Amygdala (tissue), 56 donors: ENCODE data around the gene PCYT1A.
"Not testable (repeated sequence)": the region's sequence is repeated elsewhere in the genome, so short reads cannot be mapped to it uniquely, and the experiment has no call there.

Experiments
- DNase-seq, 56 donors: peaks; one replicate each; lab custom pipeline; 2025; lab: John Stamatoyannopoulos, UW

Gene PCYT1A

DNA sequence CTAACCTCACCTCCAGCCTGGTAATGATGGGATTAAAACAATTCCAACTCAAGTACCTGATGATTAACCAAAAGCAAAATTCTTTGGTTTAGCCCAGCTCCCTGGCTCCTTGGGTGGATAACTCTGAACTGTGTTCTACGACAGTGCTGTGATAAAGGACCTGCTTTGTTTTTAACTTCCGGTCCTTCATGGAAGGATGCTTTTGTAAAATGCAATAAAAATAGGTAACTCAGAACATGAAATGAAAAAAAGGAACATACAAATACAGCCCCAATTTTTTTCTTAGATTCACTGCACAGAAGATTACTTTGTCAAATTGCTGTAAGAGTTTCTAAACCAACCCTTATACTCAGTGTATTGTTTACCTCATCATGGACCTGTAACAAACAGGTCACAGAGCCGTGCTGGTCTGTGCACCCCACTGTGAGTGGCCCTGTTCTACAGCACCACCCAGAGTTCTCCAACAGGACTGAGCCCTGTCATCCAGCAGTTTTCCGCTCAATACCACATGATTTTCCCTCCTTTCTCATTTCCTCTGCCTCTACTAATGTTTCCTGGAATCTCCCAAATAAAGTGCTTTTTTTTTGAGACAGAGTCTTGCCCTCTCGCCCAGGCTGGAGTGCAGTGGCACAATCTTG lies 4.9 kb upstream of the PCYT1A start:
- DNase-seq, result no peak

- DNase-seq, result no peak
Observed at GRCh38 chr3:196288141-196288460, 575 bp upstream of the PCYT1A start.

GRCh38 chr3:196287090-196287439 lies 461 bp downstream of the PCYT1A start:
- DNase-seq, result peak in 18 of 56 donors; percentile 9 to 68 (median 42)

DNA sequence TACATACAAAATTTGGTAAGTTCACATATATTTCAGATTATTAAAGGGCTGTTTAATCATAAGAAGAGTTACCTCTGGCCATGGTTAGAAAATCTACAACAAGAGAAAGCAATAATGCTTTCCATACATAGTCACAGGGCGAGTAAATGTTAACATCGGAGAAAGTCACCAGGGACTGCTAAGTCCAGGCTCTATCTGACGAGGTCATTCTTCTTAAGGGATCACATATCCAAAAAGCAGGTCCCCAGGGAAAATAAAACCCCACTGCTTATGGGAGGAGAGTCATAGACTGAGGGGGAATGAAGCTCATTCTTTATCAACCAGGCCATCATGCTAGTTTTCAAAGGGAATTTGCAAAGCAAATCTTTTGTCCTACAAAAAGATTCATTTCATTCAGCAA lies 3.1 kb downstream of the PCYT1A start:
- DNase-seq, result no peak

GRCh38 chr3:196281962-196282361 lies 5.6 kb downstream of the PCYT1A start:
- DNase-seq, result peak in 1 of 56 donors; percentile 2

DNA sequence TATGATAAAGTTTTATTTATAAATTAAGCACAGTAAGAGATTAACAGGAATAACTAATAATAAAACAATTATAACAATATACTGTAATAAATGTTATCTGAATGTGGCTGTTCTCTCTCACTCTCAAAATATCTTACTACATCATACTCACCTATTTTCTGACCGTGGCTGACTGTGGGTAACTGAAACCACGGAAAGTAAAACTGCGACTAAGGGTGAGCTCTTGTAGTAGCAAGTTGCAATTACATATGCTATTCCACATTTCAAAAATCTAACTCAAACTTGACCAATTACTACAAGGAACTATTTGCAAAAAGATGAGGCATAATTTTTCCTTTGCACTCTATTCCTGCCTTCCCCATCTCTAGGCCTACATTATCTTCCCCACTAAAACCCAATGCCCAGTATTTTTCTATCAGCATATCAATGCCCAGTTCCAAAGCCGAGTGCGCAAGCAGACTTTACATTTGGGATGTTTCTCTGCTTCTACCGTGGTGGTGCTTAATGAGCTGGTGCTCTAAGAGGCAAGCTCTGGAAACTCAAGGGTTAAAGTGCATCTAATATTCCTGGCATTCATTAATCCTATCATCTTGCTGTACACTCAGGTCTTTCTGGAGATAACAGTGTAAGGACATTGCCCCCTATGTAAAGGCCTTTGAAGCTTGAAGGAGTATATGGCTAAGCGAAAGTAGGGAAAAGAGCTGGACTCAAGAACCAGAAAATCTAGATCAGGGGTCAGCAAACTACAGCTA lies 6.7 kb downstream of the PCYT1A start:
- no peak for DNase-seq

GRCh38 chr3:196275126-196275525 lies 12.4 kb downstream of the PCYT1A start:
- DNase-seq, result no peak

GRCh38 chr3:196274585-196274984 lies 12.9 kb downstream of the PCYT1A start:
- DNase-seq, result no peak

DNA sequence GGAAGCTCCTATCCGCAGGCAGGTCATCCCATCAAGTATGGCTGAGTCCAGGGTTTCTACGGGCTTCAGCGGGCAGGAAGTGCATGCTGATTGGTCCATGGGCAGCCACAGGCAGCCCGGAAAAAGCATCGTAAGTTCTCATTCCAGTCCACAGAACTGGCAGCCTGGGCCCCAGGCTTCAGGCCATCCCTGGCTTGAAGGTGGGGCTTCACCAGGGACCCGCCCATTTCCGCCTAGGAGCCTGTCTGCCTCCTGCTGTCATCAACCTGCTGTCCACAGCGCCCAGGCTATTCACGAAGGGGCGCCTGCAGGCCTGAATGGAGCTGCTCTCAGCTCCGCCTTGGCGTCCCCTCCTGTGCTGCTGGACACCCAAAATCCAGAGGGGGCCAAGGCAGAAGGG lies 13.9 kb downstream of the PCYT1A start:
- DNase-seq, result no peak

GRCh38 chr3:196272826-196273225 lies 14.7 kb downstream of the PCYT1A start:
- DNase-seq, result no peak

GRCh38 chr3:196270499-196270898 lies 17.0 kb downstream of the PCYT1A start:
- peak in 3 of 56 donors; percentile 2 to 11 (median 7) for DNase-seq

GRCh38 chr3:196268284-196269163 lies 19.0 kb downstream of the PCYT1A start:
- DNase-seq, result no peak

DNA sequence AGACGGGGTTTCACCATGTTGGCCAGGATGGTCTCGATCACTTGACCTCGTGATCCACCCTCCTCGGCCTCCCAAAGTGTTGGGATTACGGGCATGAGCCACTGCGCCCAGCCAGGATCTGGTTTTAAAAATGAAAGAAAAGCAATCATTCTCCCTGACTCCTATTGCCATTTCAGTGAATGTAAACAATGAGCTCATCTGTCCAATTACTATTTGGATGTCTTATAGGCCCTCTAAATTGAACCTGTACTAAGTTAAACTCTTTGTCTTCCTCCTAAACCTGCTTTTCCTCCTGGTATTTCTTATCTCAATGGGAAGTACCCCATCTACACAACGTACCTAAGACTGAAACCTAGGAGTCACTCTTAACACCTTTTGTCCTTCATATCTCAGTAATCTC lies 23.7 kb downstream of the PCYT1A start:
- DNase-seq, result no peak

DNA sequence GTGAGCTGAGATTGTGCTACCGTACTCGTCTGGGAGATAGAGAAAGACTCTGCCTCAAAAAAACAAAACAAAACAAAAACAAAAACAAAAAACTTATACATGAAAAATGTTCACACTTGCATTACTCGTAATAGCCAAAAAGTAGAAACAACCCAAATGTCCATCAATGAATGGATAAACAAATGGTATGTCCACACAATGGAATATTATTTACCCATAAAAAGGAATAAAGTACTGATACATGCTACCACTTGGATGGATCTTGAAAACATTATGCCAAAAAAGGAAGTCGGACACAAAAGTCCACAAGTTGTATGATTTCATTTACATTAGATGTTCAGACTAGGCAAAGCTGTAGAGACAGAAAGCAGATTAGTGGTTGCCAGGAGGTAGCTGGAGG lies 26.7 kb downstream of the PCYT1A start:
- DNase-seq, result no peak

DNA sequence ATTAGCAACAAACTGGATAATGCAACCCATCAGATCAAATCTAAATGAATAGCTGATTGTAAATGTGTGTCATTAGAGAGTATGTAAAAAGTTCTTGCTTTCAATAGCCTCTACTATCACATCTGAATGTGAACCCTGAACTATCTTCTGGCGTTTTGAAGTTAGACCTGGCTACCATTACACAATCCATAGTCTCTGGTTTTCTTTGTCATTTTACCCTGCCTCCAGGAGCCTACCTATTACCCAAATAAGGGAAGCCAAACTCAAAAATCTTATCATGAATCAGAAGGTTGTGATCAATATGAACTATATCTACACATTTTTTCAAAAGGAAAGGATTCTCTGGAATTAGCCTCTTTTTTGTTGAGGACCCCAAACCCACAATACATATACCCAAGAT lies 31.8 kb downstream of the PCYT1A start:
- no peak for DNase-seq

- no peak for DNase-seq
Observed at GRCh38 chr3:196254376-196255283, 32.9 kb downstream of the PCYT1A start.

DNA sequence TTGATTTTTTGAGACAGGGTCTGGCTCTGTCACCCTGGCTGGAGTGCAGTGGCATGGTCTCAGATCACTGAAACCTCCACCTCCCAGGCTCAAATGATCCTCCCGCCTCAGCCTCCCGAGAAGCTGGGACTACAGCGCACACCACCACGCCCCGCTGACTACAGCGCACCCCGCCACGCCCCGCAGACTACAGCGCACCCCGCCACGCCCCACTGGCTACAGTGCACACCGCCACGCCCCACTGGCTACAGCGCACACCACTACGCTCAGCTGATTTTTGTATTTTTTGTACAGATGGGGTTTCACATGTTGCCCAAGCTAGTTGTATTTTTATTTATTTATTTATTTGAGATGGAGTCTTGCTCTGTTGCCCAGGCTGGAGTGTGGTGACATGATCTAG lies 35.6 kb downstream of the PCYT1A start:
- DNase-seq, result no peak

GRCh38 chr3:196246612-196247308 lies 40.8 kb downstream of the PCYT1A start:
- DNase-seq, result no peak

DNA sequence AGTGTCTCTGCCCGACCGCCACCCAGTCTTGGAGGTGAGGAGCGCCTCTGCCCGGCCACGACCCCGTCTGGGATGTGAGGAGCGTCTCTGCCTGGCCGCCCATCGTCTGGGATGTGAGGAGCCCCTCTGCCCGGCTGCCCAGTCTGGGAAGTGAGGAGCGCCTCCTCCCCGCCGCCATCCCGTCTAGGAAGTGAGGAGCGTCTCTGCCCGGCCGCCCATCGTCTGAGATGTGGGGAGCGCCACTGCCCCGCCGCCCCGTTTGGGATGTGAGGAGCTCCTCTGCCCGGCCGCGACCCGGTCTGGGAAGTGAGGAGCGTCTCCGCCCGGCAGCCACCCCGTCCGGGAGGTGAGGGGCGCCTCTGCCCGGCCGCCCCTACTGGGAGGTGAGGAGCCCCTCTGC lies 43.4 kb downstream of the PCYT1A start:
- not testable (repeated sequence) for DNase-seq

DNA sequence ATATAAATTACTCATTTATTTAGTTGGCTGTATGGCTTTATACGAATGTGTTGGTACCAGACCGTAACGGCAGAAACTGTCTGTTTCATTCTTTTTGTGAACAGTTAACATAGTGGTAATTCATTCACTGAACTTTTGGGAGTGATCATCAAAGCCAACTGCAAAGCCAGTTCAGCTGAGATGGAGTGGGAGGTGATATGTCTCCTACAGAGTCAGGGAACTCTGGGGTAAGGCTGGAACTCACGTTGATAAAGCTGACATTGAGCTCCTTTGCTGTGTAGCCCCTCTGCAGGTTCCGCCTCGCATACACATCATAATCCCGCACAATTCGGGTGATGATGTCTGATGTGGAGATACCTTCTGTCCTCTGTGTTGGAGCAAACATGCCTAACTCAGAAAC lies 45.8 kb downstream of the PCYT1A start:
- DNase-seq, result no peak
